Fibroblast of lung (primary cell): Measurements from ENCODE around the gene FREM2. TPM values are rescaled to one million over a fixed set of nuclear protein-coding genes. Genes with fewer than 3 reads are reported as not detected.

Experiments
- DNase-seq, 2 donors: peaks; one replicate each; pipeline versions ENCODE4 v3.0.0 to v3.0.0-alpha.2; 2010; ENCODE audit warnings: low read depth in 2 of 2
- H2AFZ ChIP-seq: 2 replicates; pipeline ENCODE4 v1.5.1; 2012; ENCODE audit warnings: low read length, control low read depth, inconsistent platforms
- H3K27ac ChIP-seq: 2 replicates; pipeline ENCODE4 v1.5.1; 2011; ENCODE audit warnings: low read length, control low read depth; ENCODE audit not compliant: insufficient read depth
- H3K27me3 ChIP-seq: 2 replicates; pipeline ENCODE4 v1.5.1; 2011; ENCODE audit warnings: mild to moderate bottlenecking, low read length; ENCODE audit not compliant: control insufficient read depth, insufficient read depth
- H3K36me3 ChIP-seq: 2 replicates; pipeline ENCODE4 v1.5.1; 2011; ENCODE audit warnings: low read length; ENCODE audit not compliant: control insufficient read depth, insufficient read depth
- H3K4me1 ChIP-seq: 2 replicates; pipeline ENCODE4 v1.5.1; 2011; ENCODE audit warnings: low read length; ENCODE audit not compliant: control insufficient read depth, insufficient read depth; ENCODE audit errors: extremely low read depth
- H3K4me2 ChIP-seq: 2 replicates; pipeline ENCODE4 v1.5.1; 2011; ENCODE audit warnings: low read length, control low read depth; ENCODE audit not compliant: insufficient read depth; ENCODE audit errors: extremely low read depth
- H3K4me3 ChIP-seq, 4 experiments: fragments of 200-600 bp in 1 of 4; sonication (generic) in 1 of 4; replicated peaks in 1 of 4; 2 replicates each; pipeline ENCODE4 v1.5.1; 2011 to 2016; ENCODE audit warnings: low read length in 4 of 4, low read depth in 3 of 4, mild to moderate bottlenecking in 3 of 4, control low read depth in 2 of 4, inconsistent platforms in 1 of 4, mixed read lengths in 1 of 4; ENCODE audit not compliant: insufficient read depth in 1 of 4; ENCODE audit errors: control extremely low read depth in 1 of 4
- H3K79me2 ChIP-seq: 2 replicates; pipeline ENCODE4 v1.5.1; 2012; ENCODE audit warnings: mild to moderate bottlenecking, low read length, inconsistent platforms; ENCODE audit not compliant: control insufficient read depth, insufficient read depth
- H3K9ac ChIP-seq: 2 replicates; pipeline ENCODE4 v1.5.1; 2011; ENCODE audit warnings: mild to moderate bottlenecking, low read length, control low read depth; ENCODE audit not compliant: insufficient read depth
- H3K9me3 ChIP-seq: 2 replicates; pipeline ENCODE4 v1.5.1; 2012; ENCODE audit warnings: low read depth, low read length; ENCODE audit not compliant: control insufficient read depth, insufficient read depth
- H4K20me1 ChIP-seq: 2 replicates; pipeline ENCODE4 v1.5.1; 2011; ENCODE audit warnings: low read length; ENCODE audit not compliant: control insufficient read depth, insufficient read depth; ENCODE audit errors: extremely low read depth
- EZH2 ChIP-seq: IDR thresholded peaks from 2 replicates; pipeline ENCODE4 v1.5.1; 2012; ENCODE audit warnings: low read length, control low read depth, mild to moderate bottlenecking; ENCODE audit errors: missing control alignments
- polyA plus RNA-seq, 2 donors: library from polyadenylated mRNA; depleted of rRNA in 1 of 2; stranded (reverse) in 1 of 2; unstranded in 1 of 2; fragments of >200 nt; gene quantifications; 2 replicates each; pipeline ENCODE4 v1.2.1, GENCODE V29; 2011 to 2012; ENCODE audit warnings: missing spikeins in 1 of 2
- total RNA-seq: library from RNA; depleted of rRNA; stranded (reverse); fragments of >200 nt; gene quantifications from 2 replicates; pipeline ENCODE4 v1.2.1, GENCODE V29; 2014
- TF ChIP-seq, protein P1 (sequence below), 2 donors: IDR thresholded peaks in 1 of 2; conservative IDR thresholded peaks in 1 of 2; 1 replicate in 1 of 2; 2 replicates in 1 of 2; pipeline ENCODE4 v1.5.1; 2011 to 2012; ENCODE audit warnings: low read length in 2 of 2, control low read depth in 1 of 2, inconsistent platforms in 1 of 2, low read depth in 1 of 2, mild to moderate bottlenecking in 1 of 2

Gene FREM2
- total and polyA plus RNA-seq, 2 donors (not counting 1 experiment from before 2014, with no cell fraction given): under 0.01 TPM

DNA sequence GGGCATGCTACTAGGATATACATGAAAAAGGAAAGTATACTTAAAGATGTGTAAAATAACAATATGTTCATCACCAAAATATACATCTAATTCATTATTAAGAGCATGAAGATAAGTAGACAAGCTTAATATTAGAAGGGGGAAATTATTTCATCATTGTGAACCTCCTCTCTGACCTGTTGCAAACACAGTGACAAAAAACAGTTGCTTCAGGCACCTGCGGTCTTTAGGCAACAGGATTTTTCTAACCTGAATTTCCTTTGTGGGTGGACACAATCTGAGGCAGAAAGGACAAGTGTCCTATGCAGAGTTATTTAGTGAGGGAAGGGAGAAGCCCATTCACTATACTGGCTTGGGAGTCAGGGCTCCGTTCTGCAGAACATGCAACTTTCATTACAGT, 6.3 kb downstream of the FREM2 start:
- no peak for TF ChIP-seq EZH2
- TF ChIP-seq, protein P1, sequence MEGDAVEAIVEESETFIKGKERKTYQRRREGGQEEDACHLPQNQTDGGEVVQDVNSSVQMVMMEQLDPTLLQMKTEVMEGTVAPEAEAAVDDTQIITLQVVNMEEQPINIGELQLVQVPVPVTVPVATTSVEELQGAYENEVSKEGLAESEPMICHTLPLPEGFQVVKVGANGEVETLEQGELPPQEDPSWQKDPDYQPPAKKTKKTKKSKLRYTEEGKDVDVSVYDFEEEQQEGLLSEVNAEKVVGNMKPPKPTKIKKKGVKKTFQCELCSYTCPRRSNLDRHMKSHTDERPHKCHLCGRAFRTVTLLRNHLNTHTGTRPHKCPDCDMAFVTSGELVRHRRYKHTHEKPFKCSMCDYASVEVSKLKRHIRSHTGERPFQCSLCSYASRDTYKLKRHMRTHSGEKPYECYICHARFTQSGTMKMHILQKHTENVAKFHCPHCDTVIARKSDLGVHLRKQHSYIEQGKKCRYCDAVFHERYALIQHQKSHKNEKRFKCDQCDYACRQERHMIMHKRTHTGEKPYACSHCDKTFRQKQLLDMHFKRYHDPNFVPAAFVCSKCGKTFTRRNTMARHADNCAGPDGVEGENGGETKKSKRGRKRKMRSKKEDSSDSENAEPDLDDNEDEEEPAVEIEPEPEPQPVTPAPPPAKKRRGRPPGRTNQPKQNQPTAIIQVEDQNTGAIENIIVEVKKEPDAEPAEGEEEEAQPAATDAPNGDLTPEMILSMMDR (conservative IDR thresholded peaks at IDR 0.05 in 1 of 2, IDR thresholded peaks at IDR 0.05 in 1 of 2; ENCODE audit: low read depth in 1 of 2, low read length in 2 of 2): no peak

DNA sequence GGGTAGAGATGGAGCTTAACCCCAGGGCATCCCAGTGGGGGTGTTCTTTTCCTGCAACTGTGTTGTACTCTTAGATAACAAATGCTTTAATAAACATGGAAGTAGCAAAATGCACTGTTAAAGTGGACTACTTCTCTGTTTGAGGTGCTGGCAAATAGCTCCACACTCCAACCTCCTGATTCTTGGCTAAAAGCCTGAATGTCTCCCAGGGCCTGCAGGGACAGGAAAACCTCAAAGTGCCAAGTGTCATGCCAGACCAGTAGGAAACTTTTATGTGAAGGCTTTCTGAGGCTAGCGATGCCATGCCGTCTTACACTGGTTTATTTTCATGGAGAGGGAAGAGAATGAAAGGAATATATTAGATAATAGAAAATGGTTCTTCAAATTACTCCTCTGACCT, 6.8 kb downstream of the FREM2 start:
- Histone ChIP-seq H3K9me3 (no peaks in the 10 kb centered on the region), H3K4me2 (no peak overlapping the region)
- TF ChIP-seq, protein P1 (conservative IDR thresholded peaks at IDR 0.05 in 1 of 2, IDR thresholded peaks at IDR 0.05 in 1 of 2; ENCODE audit: low read depth in 1 of 2, low read length in 2 of 2): no peak
- TF ChIP-seq EZH2: no peak

More for the DNA sequence above, 6.3 kb downstream of the FREM2 start:
- H3K36me3 ChIP-seq: no peaks in the 10 kb centered on the region
- no peaks in the 10 kb centered on the region for H3K79me2 ChIP-seq
- no peaks in the 10 kb centered on the region for H3K27me3 ChIP-seq
- no peaks in the 10 kb centered on the region for H4K20me1 ChIP-seq
- H3K27ac ChIP-seq: no peak overlapping the region
- DNase-seq: no peak
- no peaks in the 10 kb centered on the region for H3K4me1 ChIP-seq
- H3K9me3 ChIP-seq: no peaks in the 10 kb centered on the region
- no peak overlapping the region for H3K4me3 ChIP-seq
- H3K9ac ChIP-seq: no peak overlapping the region
- H2AFZ ChIP-seq: no peak overlapping the region
- no peak overlapping the region for H3K4me2 ChIP-seq

DNA sequence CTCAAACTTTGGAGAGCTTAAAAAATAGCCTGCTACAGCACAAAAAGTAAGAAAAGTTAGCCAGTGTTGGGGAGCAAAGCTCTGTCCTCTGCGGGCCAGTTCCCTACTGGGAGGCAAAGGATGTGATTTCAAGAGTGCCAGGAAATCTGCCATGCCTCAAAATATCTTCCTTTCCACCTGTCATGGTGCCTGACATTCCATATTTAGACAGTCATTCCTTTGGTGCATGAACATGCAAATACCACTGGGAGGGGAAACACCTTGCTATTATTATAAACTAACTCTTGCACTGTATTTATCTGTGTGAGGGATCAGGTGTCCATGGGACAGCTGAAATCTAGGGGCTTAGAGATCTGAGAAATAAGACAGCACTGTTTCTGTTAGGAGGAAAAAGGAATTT, 10.3 kb downstream of the FREM2 start:
- no peak overlapping the region for H3K4me3 ChIP-seq
- no peak overlapping the region for H3K27ac ChIP-seq
- H4K20me1 ChIP-seq: no peaks in the 10 kb centered on the region
- no peak overlapping the region for H2AFZ ChIP-seq
- H3K4me2 ChIP-seq: no peak overlapping the region
- no peak for DNase-seq
- H3K4me1 ChIP-seq: no peaks in the 10 kb centered on the region
- no peaks in the 10 kb centered on the region for H3K27me3 ChIP-seq
- H3K36me3 ChIP-seq: no peaks in the 10 kb centered on the region
- no peaks in the 10 kb centered on the region for H3K9me3 ChIP-seq
- H3K9ac ChIP-seq: no peak overlapping the region
- TF ChIP-seq, protein P1 (conservative IDR thresholded peaks at IDR 0.05 in 1 of 2, IDR thresholded peaks at IDR 0.05 in 1 of 2; ENCODE audit: low read depth in 1 of 2, low read length in 2 of 2): no peak
- TF ChIP-seq EZH2: no peak
- H3K79me2 ChIP-seq: no peaks in the 10 kb centered on the region

More for the DNA sequence above, 6.8 kb downstream of the FREM2 start:
- no peaks in the 10 kb centered on the region for H3K27me3 ChIP-seq
- H4K20me1 ChIP-seq: no peaks in the 10 kb centered on the region
- H3K36me3 ChIP-seq: no peaks in the 10 kb centered on the region
- H3K27ac ChIP-seq: no peak overlapping the region
- DNase-seq: no peak
- no peaks in the 10 kb centered on the region for H3K79me2 ChIP-seq
- H3K4me1 ChIP-seq: no peaks in the 10 kb centered on the region
- no peak overlapping the region for H2AFZ ChIP-seq
- H3K9ac ChIP-seq: no peak overlapping the region
- H3K4me3 ChIP-seq: no peak overlapping the region
